ENCODE data around the gene CCDC126.
A peak's percentile ranks its signal among the peaks of the same experiment; 100 is the strongest.
"Not testable (repeated sequence)": the region's sequence is repeated elsewhere in the genome, so short reads cannot be mapped to it uniquely, and the experiment has no call there.

The CCDC126 gene

GRCh38 chr7:23633417-23633816 is 36.2 kb downstream of the CCDC126 start:
- DNase-seq: no peak

GRCh38 chr7:23645822-23646221 is 48.6 kb downstream of the CCDC126 start:
- no peak for DNase-seq

- DNase-seq: no peak
These were observed 56.8 kb downstream of the CCDC126 start for GRCh38 chr7:23653942-23654341.

GRCh38 chr7:23654508-23654907 is 57.3 kb downstream of the CCDC126 start:
- DNase-seq: no peak

GRCh38 chr7:23655433-23655832 is 58.3 kb downstream of the CCDC126 start:
- no peak for DNase-seq

- no peak for DNase-seq
These were observed 61.7 kb downstream of the CCDC126 start for GRCh38 chr7:23658831-23659427.

GRCh38 chr7:23661385-23661784 is 64.2 kb downstream of the CCDC126 start:
- DNase-seq: no peak

- no peak for DNase-seq
These were observed 65.2 kb downstream of the CCDC126 start for GRCh38 chr7:23662124-23662983.

GRCh38 chr7:23662984-23663313 is 65.8 kb downstream of the CCDC126 start:
- no peak for DNase-seq

GRCh38 chr7:23664122-23664521 is 66.9 kb downstream of the CCDC126 start:
- DNase-seq: no peak

- DNase-seq: no peak
These were observed 74.9 kb downstream of the CCDC126 start for GRCh38 chr7:23672033-23672432.

GRCh38 chr7:23679898-23680413 is 82.8 kb downstream of the CCDC126 start, which contains the start of gene FAM221A:
Gene FAM221A, plus strand, starts transcription at chr7:23680199. Its CDS starts 20 bp downstream, at chr7:23680219.
- DNase-seq: peak; percentile 84

GRCh38 chr7:23680414-23681405 is 83.5 kb downstream of the CCDC126 start:
- peak; percentile 62 for DNase-seq

GRCh38 chr7:23684041-23684440 is 86.9 kb downstream of the CCDC126 start:
- not testable (repeated sequence) for DNase-seq

- DNase-seq: no peak
These were observed 88.5 kb downstream of the CCDC126 start for GRCh38 chr7:23685731-23686130.

GRCh38 chr7:23687011-23687410 is 89.8 kb downstream of the CCDC126 start:
- DNase-seq: no peak

GRCh38 chr7:23689165-23689564 is 92.0 kb downstream of the CCDC126 start:
- DNase-seq: no peak

GRCh38 chr7:23691320-23691719 is 94.1 kb downstream of the CCDC126 start:
- no peak for DNase-seq

- no peak for DNase-seq
These were observed 96.0 kb downstream of the CCDC126 start for GRCh38 chr7:23693224-23693623.

All from CD4-positive, alpha-beta T cell treated with Interleukin-21 for 1 hour (primary cell).